Vagina (tissue), 2 donors: ENCODE results near the gene SPOCK3.

Experiments used
- CTCF ChIP-seq, 3 experiments: fragments of 450-650 bp in 2 of 3; fragments of 200-600 bp in 1 of 3; sonication (generic) in 1 of 3; IDR thresholded peaks; one replicate each; pipeline ENCODE4 v1.5.1; 2017 to 2019; ENCODE audit warnings: antibody characterized with exemption in 3 of 3, mild to moderate bottlenecking in 2 of 3, moderate library complexity in 2 of 3
- POLR2A ChIP-seq, 2 donors: fragments of 450-650 bp; IDR thresholded peaks; one replicate each; pipeline ENCODE4 v1.6.1; 2017; ENCODE audit warnings: antibody characterized with exemption in 2 of 2, mild to moderate bottlenecking in 2 of 2, moderate library complexity in 2 of 2
- POLR2AphosphoS5 ChIP-seq, 2 donors: sonication (generic); formaldehyde crosslinking; IDR thresholded peaks; one replicate each; pipeline ENCODE4 v1.9.0; 2017; ENCODE audit warnings: antibody characterized with exemption in 2 of 2, mild to moderate bottlenecking in 2 of 2, low read depth in 1 of 2; ENCODE audit not compliant: insufficient read depth in 1 of 2

- no peak for TF ChIP-seq CTCF (IDR thresholded peaks at IDR 0.05)
- TF ChIP-seq POLR2AphosphoS5 (IDR thresholded peaks at IDR 0.05; ENCODE audit: insufficient read depth in 1 of 2, low read depth in 1 of 2), result no peak
- no peak for TF ChIP-seq POLR2A (IDR thresholded peaks at IDR 0.05)
These were observed 338.5 kb downstream of the SPOCK3 start for GRCh38 chr4:166895771-166896170.
